Right renal pelvis (tissue), 4 donors: ENCODE results near the gene IL17RD. TPM values are rescaled to one million over a fixed set of nuclear protein-coding genes. Genes with fewer than 3 reads are reported as not detected.

ENCODE experiments used
- DNase-seq, 4 donors: peaks; one replicate each; pipeline ENCODE4 v3.0.0-alpha.2; 2013; ENCODE audit warnings: low read depth in 4 of 4, low spot score in 3 of 4, missing footprints in 1 of 4
- polyA plus RNA-seq, 4 donors: library from polyadenylated mRNA; unstranded; fragments of 120-200 nt; gene quantifications; one replicate each; pipeline ENCODE4 v1.2.1, GENCODE V29; 2013; ENCODE audit not compliant: insufficient read length in 4 of 4

Gene IL17RD
- polyA plus RNA-seq, 4 donors: 48.0 to 54.7 (median 52.6) TPM

- no peak for DNase-seq
Measured at GRCh38 chr3:57160076-57160764, 4.9 kb downstream of the IL17RD start.

GRCh38 chr3:57158813-57159738 lies 6.1 kb downstream of the IL17RD start:
- DNase-seq: no peak

- DNase-seq: no peak
Measured at GRCh38 chr3:57158325-57158724, 6.8 kb downstream of the IL17RD start.

- no peak for DNase-seq
Measured at GRCh38 chr3:57157545-57157944, 7.6 kb downstream of the IL17RD start.

GRCh38 chr3:57155310-57155643 lies 9.9 kb downstream of the IL17RD start:
- DNase-seq: no peak

- DNase-seq: no peak
Measured at GRCh38 chr3:57154470-57155309, 10.5 kb downstream of the IL17RD start.

- no peak for DNase-seq
Measured at GRCh38 chr3:57152151-57153143, 12.7 kb downstream of the IL17RD start.

GRCh38 chr3:57151749-57152148 lies 13.4 kb downstream of the IL17RD start:
- no peak for DNase-seq

- no peak for DNase-seq
Measured at GRCh38 chr3:57151021-57151449, 14.1 kb downstream of the IL17RD start.

GRCh38 chr3:57150113-57150581 lies 15.0 kb downstream of the IL17RD start:
- DNase-seq: no peak

GRCh38 chr3:57147071-57147470 lies 18.1 kb downstream of the IL17RD start:
- no peak for DNase-seq

- DNase-seq: no peak
Measured at GRCh38 chr3:57145852-57146251, 19.3 kb downstream of the IL17RD start.

- no peak for DNase-seq
Measured at GRCh38 chr3:57144952-57145351, 20.2 kb downstream of the IL17RD start.

GRCh38 chr3:57143886-57144459 lies 21.2 kb downstream of the IL17RD start:
- DNase-seq: no peak

- DNase-seq: no peak
Measured at GRCh38 chr3:57142411-57142723, 22.8 kb downstream of the IL17RD start.

- no peak for DNase-seq
Measured at GRCh38 chr3:57141719-57142410, 23.3 kb downstream of the IL17RD start.

GRCh38 chr3:57140894-57141293 lies 24.3 kb downstream of the IL17RD start:
- DNase-seq: no peak

- no peak for DNase-seq
Measured at GRCh38 chr3:57135964-57136719, 29.0 kb downstream of the IL17RD start.
